Kidney epithelial cell (primary cell): ENCODE data around the gene ADCYAP1R1. TPM values are rescaled to one million over a fixed set of nuclear protein-coding genes. Genes with fewer than 3 reads are reported as not detected.

Experiments
- DNase-seq: peaks from one replicate; pipeline ENCODE4 v3.0.0-alpha.2; 2010; ENCODE audit warnings: low read depth
- H3K27me3 ChIP-seq: 2 replicates; pipeline ENCODE4 v1.6.0; 2011; ENCODE audit warnings: low read length; ENCODE audit not compliant: control insufficient read depth, insufficient read depth
- H3K36me3 ChIP-seq: 2 replicates; pipeline ENCODE4 v1.5.1; 2011; ENCODE audit warnings: low read length; ENCODE audit not compliant: control insufficient read depth, insufficient read depth
- H3K4me3 ChIP-seq: 2 replicates; pipeline ENCODE4 v1.5.1; 2011; ENCODE audit warnings: low read depth, mild to moderate bottlenecking, control low read depth, low read length
- CTCF ChIP-seq: IDR thresholded peaks from 2 replicates; pipeline ENCODE4 v1.5.1; 2011; ENCODE audit warnings: mild to moderate bottlenecking, moderate library complexity, low read length, control low read depth, inconsistent platforms; ENCODE audit not compliant: insufficient read depth, poor library complexity, severe bottlenecking
- total RNA-seq: library from RNA; depleted of rRNA; stranded (reverse); fragments of >200 nt; gene quantifications from 2 replicates; pipeline ENCODE4 v1.2.3, GENCODE V29; 2015

Gene ADCYAP1R1
- total RNA-seq, 1 donor from 2014 or later = not detected

GRCh38 chr7:31083210-31083786, 31.2 kb downstream of the ADCYAP1R1 start:
- no peak for TF ChIP-seq CTCF
- Histone ChIP-seq H3K4me3 (no peak overlapping the region), H3K36me3 (no peaks in the 10 kb centered on the region), H3K27me3 (no peaks in the 10 kb centered on the region)
- no peak for DNase-seq

- TF ChIP-seq CTCF = no peak
- no peaks in the 10 kb centered on the region for H3K27me3 ChIP-seq
Observed at GRCh38 chr7:31084226-31084625, 32.1 kb downstream of the ADCYAP1R1 start.

GRCh38 chr7:31087351-31087750, 35.2 kb downstream of the ADCYAP1R1 start:
- DNase-seq = no peak
- no peak for TF ChIP-seq CTCF
- Histone ChIP-seq H3K27me3 (no peaks in the 10 kb centered on the region), H3K4me3 (no peak overlapping the region), H3K36me3 (no peaks in the 10 kb centered on the region)

More at GRCh38 chr7:31084226-31084625, 32.1 kb downstream of the ADCYAP1R1 start:
- no peaks in the 10 kb centered on the region for H3K36me3 ChIP-seq
- H3K4me3 ChIP-seq = no peak overlapping the region
- no peak for DNase-seq

GRCh38 chr7:31091924-31092434, 39.9 kb downstream of the ADCYAP1R1 start:
- Histone ChIP-seq H3K4me3 (no peak overlapping the region), H3K27me3 (no peaks in the 10 kb centered on the region), H3K36me3 (no peaks in the 10 kb centered on the region)
- DNase-seq = no peak
- no peak for TF ChIP-seq CTCF

GRCh38 chr7:31092606-31093005, 40.5 kb downstream of the ADCYAP1R1 start:
- DNase-seq = no peak
- H3K27me3 ChIP-seq = no peaks in the 10 kb centered on the region

More at GRCh38 chr7:31092606-31093005, 40.5 kb downstream of the ADCYAP1R1 start:
- TF ChIP-seq CTCF = no peak
- Histone ChIP-seq H3K36me3 (no peaks in the 10 kb centered on the region), H3K4me3 (no peak overlapping the region)
